ENCODE data around the gene RAB3IP. TPM values are rescaled to one million over a fixed set of nuclear protein-coding genes. Genes with fewer than 3 reads are reported as not detected.

The RAB3IP gene
- total and polyA plus RNA-seq, 2 of the 4 experiments (the other 2 are of a cell fraction) = 1.5 to 2.7 TPM

- Histone ChIP-seq H2BK15ac (ENCODE audit: low read depth, low read length) (no peak overlapping the region), H3K4me3 (ENCODE audit: insufficient read depth, low read depth, low read length) (no peak overlapping the region), H4K8ac (ENCODE audit: low read depth in 2 of 2, low read length in 2 of 2) (no peak overlapping the region), H3K4ac (ENCODE audit: low read depth, low read length) (no peak overlapping the region), H3K18ac (ENCODE audit: low read depth, low read length) (no peak overlapping the region), H4K20me1 (ENCODE audit: insufficient read depth, low read length) (no peaks in the 10 kb centered on the region), H2AK9ac (replicated peaks; ENCODE audit: low read depth, low read length, poor library complexity) (no peak overlapping the region), H3K56ac (ENCODE audit: extremely low read depth, insufficient read depth, low read length) (no peak overlapping the region), H2BK120ac (ENCODE audit: low read depth, low read length) (no peak overlapping the region), H3K9ac (ENCODE audit: low read depth, low read length) (no peak overlapping the region), H3K9me3 (ENCODE audit: control insufficient read depth, insufficient read depth, low read length) (no peaks in the 10 kb centered on the region), H3K27ac (ENCODE audit: insufficient read depth, low read length) (no peak overlapping the region), H2BK5ac (ENCODE audit: low read depth, low read length, poor library complexity, severe bottlenecking) (no peak overlapping the region), H3K9me1 (ENCODE audit: insufficient read depth, low read length) (no peaks in the 10 kb centered on the region), H3K36me3 (ENCODE audit: control insufficient read depth, insufficient read depth, low read length) (no peaks in the 10 kb centered on the region), H2BK20ac (ENCODE audit: low read depth, low read length) (no peak overlapping the region), H3K4me2 (ENCODE audit: low read depth, low read length) (no peak overlapping the region), H3K79me1 (ENCODE audit: low read depth in 1 of 2, low read length in 2 of 2) (no peaks in the 10 kb centered on the region), H3K4me1 (ENCODE audit: control insufficient read depth, insufficient read depth, low read length) (peaks cover 3% of the 10 kb centered on the region; the same call in 1 of the 2 replicates), H2AFZ (replicated peaks; ENCODE audit: low read length, poor library complexity) (no peak overlapping the region), H2AK5ac (ENCODE audit: low read depth, low read length) (no peak overlapping the region), H3K14ac (replicated peaks; ENCODE audit: low read depth, low read length) (no peak overlapping the region), H4K5ac (ENCODE audit: low read depth, low read length) (no peak overlapping the region), H3K27me3 (ENCODE audit: control insufficient read depth, insufficient read depth, low read length) (no peaks in the 10 kb centered on the region), H4K91ac (ENCODE audit: insufficient read depth, low read depth, low read length) (no peak overlapping the region), H3K23ac (ENCODE audit: low read depth, low read length) (no peak overlapping the region)
- no peak for DNase-seq
- TF ChIP-seq, protein P1, sequence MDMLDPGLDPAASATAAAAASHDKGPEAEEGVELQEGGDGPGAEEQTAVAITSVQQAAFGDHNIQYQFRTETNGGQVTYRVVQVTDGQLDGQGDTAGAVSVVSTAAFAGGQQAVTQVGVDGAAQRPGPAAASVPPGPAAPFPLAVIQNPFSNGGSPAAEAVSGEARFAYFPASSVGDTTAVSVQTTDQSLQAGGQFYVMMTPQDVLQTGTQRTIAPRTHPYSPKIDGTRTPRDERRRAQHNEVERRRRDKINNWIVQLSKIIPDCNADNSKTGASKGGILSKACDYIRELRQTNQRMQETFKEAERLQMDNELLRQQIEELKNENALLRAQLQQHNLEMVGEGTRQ (IDR thresholded peaks at IDR 0.05; ENCODE audit: low read depth, low read length) = no peak
- TF ChIP-seq CEBPB (IDR thresholded peaks at IDR 0.05; ENCODE audit: low read depth, low read length) (no peak), RFX5 (IDR thresholded peaks at IDR 0.05; ENCODE audit: low read depth, low read length) (no peak), BHLHE40 (IDR thresholded peaks at IDR 0.05; ENCODE audit: low read depth, low read length) (no peak), MXI1 (IDR thresholded peaks at IDR 0.05; ENCODE audit: borderline replicate concordance, low read depth, low read length) (no peak), SMC3 (IDR thresholded peaks at IDR 0.05; ENCODE audit: low read depth, low read length) (no peak), POLR2A (IDR thresholded peaks at IDR 0.05; ENCODE audit: low read depth, low read length) (no peak), FOS (IDR thresholded peaks at IDR 0.05; ENCODE audit: low read depth, low read length) (no peak), CHD1 (IDR thresholded peaks at IDR 0.05; ENCODE audit: low read depth, low read length) (no peak)
- intact Hi-C loops (cut with micrococcal nuclease) (no loop called here), dilution Hi-C loops (cut with HindIII; ENCODE audit: low sequenced_read_pairs, unreplicated experiment) (no loop called here), in situ Hi-C loops (cut with MboI; ENCODE audit: low sequenced_read_pairs) (no loop called here)
- CTCF ChIA-PET = interaction anchor here (0.6 to 1.1 kb wide), 2 partner anchors 8 to 114 kb away, joined by 3 read pairs; no protein-coding TSS in a partner anchor
- POLR2A ChIA-PET (ENCODE audit: unreplicated experiment) = interaction anchor here (0.7 kb wide), 1 partner anchor 410 kb away, joined by 4 read pairs; no protein-coding TSS in a partner anchor
- no TSS peak for BruUV-seq (replicated peaks)
- no CpG with 5 or more reads among the region's 6 CpGs for WGBS, 2 experiments (ENCODE audit: extremely low coverage in 2 of 2, insufficient read length in 1 of 2)
- no peak for ATAC-seq (ENCODE audit: low read depth)
These were observed 82.4 kb downstream of the RAB3IP start for GRCh38 chr12:69821032-69821455.
